HepG2 (cell line): Measurements from ENCODE around the gene DHX58. TPM values are rescaled to one million over a fixed set of nuclear protein-coding genes. Genes with fewer than 3 reads are reported as not detected.

Source experiments
- CHCHD3 ChIP-seq: sonication (generic); formaldehyde crosslinking; IDR thresholded peaks from 2 replicates; pipeline ENCODE4 v1.8.0; 2022; ENCODE audit warnings: mild to moderate bottlenecking, missing genetic modification reagents, moderate library complexity
- IKZF4 ChIP-seq: sonication (generic); formaldehyde crosslinking; IDR thresholded peaks from 2 replicates; pipeline ENCODE4 v1.5.1; 2020; ENCODE audit warnings: borderline replicate concordance, mild to moderate bottlenecking, low read depth, missing genetic modification reagents; ENCODE audit errors: not compliant biosample characterization
- KDM6A ChIP-seq: IDR thresholded peaks from 2 replicates; pipeline ENCODE4 v1.6.1; 2016; ENCODE audit warnings: low read depth
- ONECUT2 ChIP-seq: sonication (generic); formaldehyde crosslinking; IDR thresholded peaks from 2 replicates; pipeline ENCODE4 v1.4.0; 2020; ENCODE audit warnings: missing genetic modification reagents
- RXRB ChIP-seq: IDR thresholded peaks from 2 replicates; pipeline ENCODE4 v1.6.1; 2016; ENCODE audit warnings: borderline replicate concordance, missing genetic modification reagents, missing compliant biosample characterization
- SMYD3 ChIP-seq: sonication (generic); formaldehyde crosslinking; IDR thresholded peaks from 2 replicates; pipeline ENCODE4 v1.8.1; 2023; ENCODE audit warnings: mild to moderate bottlenecking, missing genetic modification reagents
- SSRP1 ChIP-seq: IDR thresholded peaks from 2 replicates; pipeline ENCODE4 v1.6.1; 2016; ENCODE audit warnings: control low read depth
- TBX2 ChIP-seq: sonication (generic); formaldehyde crosslinking; IDR thresholded peaks from 2 replicates; pipeline ENCODE4 v1.5.0; 2020; ENCODE audit warnings: missing genetic modification reagents, mild to moderate bottlenecking, borderline replicate concordance
- TFE3 ChIP-seq: IDR thresholded peaks from 2 replicates; pipeline ENCODE4 v1.6.1; 2016
- ZGPAT ChIP-seq: IDR thresholded peaks from 2 replicates; pipeline ENCODE4 v1.6.1; 2016; ENCODE audit warnings: mild to moderate bottlenecking
- ZNF142 ChIP-seq: sonication (generic); formaldehyde crosslinking; IDR thresholded peaks from 2 replicates; pipeline ENCODE4 v1.4.0; 2020; ENCODE audit warnings: missing genetic modification reagents
- ZNF281 ChIP-seq: sonication (generic); formaldehyde crosslinking; IDR thresholded peaks from 2 replicates; pipeline ENCODE4 v1.4.0; 2020; ENCODE audit warnings: missing genetic modification reagents, borderline replicate concordance
- ZNF790 ChIP-seq: sonication (generic); formaldehyde crosslinking; IDR thresholded peaks from 2 replicates; pipeline ENCODE4 v1.8.0; 2022; ENCODE audit warnings: missing genetic modification reagents, mild to moderate bottlenecking, borderline replicate concordance
- ZSCAN5A ChIP-seq: sonication (generic); formaldehyde crosslinking; IDR thresholded peaks from 2 replicates; pipeline ENCODE4 v1.8.0; 2022; ENCODE audit warnings: mild to moderate bottlenecking, missing genetic modification reagents, borderline replicate concordance
- polyA plus RNA-seq, 8 experiments: library from polyadenylated mRNA; depleted of rRNA in 3 of 8; stranded (reverse) in 7 of 8; unstranded in 1 of 8; fragments of >200 nt; fragmentation: Illumina TruSeq in 4 of 8; extraction: Trizol in 4 of 8; gene quantifications; 2 replicates each; pipeline versions ENCODE4 v1.2.1 to v1.2.3, GENCODE V29; 2011 to 2016; ENCODE audit warnings: low read depth in 4 of 8, missing spikeins in 1 of 8, mixed read lengths in 1 of 8; ENCODE audit not compliant: insufficient read depth in 1 of 8
- total RNA-seq, 5 experiments: library from RNA; depleted of rRNA; stranded (reverse); fragments of >200 nt; fragmentation: Illumina TruSeq; extraction: Trizol; gene quantifications; 2 replicates each; pipeline ENCODE4 v1.2.3, GENCODE V29; 2016; ENCODE audit warnings: low read depth in 1 of 5
- TF ChIP-seq, protein P1 (sequence below): sonication (generic); formaldehyde crosslinking; IDR thresholded peaks from 2 replicates; pipeline ENCODE4 v1.4.0; 2020; ENCODE audit warnings: mild to moderate bottlenecking, missing genetic modification reagents

The DHX58 gene
- total and polyA plus RNA-seq, 2 of the 13 experiments (the other 11 are each of a cell fraction or from before 2014, with no cell fraction given), result 6.7 to 7.8 TPM

- TF ChIP-seq ZSCAN5A (CRISPR knock-in tag) (no peak), SSRP1 (no peak), ZNF281 (CRISPR knock-in tag) (peak; percentile 21; the same call in 1 of the 2 replicates), CHCHD3 (CRISPR knock-in tag) (no peak), IKZF4 (CRISPR knock-in tag) (no peak), TBX2 (peak; percentile 7; the same call in 1 of the 2 replicates), RXRB (CRISPR knock-in tag) (0 out of 2 replicates have a peak, but pooled peaks have one; percentile 35), ZGPAT (CRISPR knock-in tag) (0 out of 2 replicates have a peak, but pooled peaks have one; percentile 22), ZNF790 (CRISPR knock-in tag) (no peak), ONECUT2 (CRISPR knock-in tag) (no peak), KDM6A (CRISPR knock-in tag) (peak; percentile 25; the same call in 1 of the 2 replicates), TFE3 (peak; percentile 81), SMYD3 (CRISPR knock-in tag) (no peak), ZNF142 (CRISPR knock-in tag) (no peak)
- TF ChIP-seq, protein P1, sequence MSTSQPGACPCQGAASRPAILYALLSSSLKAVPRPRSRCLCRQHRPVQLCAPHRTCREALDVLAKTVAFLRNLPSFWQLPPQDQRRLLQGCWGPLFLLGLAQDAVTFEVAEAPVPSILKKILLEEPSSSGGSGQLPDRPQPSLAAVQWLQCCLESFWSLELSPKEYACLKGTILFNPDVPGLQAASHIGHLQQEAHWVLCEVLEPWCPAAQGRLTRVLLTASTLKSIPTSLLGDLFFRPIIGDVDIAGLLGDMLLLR (CRISPR knock-in tag), result no peak
Observed at GRCh38 chr17:42075789-42076188, 36.7 kb downstream of the DHX58 start (continued).
